Stimulated activated CD4-positive, alpha-beta T cell treated with anti-CD3 and anti-CD28 coated beads, Interleukin-15, amount 100 ng/mL, for 1 hour (primary cell): ENCODE data around the gene LYST.

Source experiments
- DNase-seq, 2 donors: peaks; one replicate each; pipeline ENCODE4 v3.0.0-alpha.2; 2020; ENCODE audit warnings: low read depth in 1 of 2, low spot score in 1 of 2

The LYST gene

DNA sequence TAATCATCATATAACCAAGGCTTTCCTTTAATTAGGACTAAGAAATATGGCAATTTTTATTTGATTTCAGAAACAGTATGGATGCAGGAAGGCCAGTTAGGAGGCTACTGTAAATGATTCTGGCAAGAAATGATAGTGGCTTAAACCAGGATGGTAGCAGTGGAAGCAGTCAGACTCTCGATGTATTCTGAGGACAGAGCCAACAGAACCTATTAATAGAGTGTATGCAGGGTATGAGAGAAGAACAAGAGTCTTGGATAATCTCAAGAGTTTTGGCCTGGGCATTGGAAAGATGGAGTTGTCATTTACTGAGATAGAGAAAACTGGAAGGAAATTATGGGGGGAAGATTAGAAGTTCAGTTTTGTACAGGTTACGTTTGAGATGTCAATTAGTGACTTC is 143.8 kb downstream of the LYST start:
- no peak for DNase-seq

DNA sequence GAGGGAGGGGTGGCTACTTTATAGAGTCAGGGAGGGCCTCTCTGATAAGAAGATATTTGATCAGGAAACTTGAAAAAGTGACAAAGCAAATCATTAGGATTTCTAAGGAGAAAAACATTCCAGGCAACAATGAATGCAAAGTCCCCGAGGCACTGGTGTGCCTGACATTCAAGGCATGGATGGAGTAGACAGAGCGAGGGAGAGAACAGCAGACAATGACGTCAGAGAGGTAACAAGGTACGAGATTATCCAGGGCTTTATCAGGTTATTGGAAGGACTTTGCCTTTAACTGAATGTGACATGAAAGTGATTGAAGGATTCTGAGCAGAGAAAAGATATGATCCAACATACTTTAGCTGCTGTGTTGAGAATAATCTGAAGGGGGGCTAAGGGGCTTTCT is 144.7 kb downstream of the LYST start:
- no peak for DNase-seq

DNA sequence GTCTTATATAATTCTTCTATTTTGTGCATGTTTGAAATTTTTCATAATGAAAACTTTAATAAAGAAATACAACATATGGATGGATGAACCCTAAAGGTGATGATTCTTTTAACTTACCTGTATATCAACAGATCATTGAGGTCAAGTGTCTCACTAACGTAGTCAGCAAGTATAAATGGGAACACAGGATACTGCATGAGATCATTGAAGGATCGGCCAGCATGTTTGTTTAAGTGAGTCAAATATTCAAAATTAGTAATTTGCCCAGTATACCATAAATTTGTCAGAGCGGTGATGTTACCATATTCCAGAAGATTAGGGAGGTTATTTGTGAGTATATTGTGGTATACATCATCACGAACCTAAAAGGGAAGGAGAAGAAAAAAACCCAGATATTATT is 146.2 kb downstream of the LYST start:
- no peak for DNase-seq

DNA sequence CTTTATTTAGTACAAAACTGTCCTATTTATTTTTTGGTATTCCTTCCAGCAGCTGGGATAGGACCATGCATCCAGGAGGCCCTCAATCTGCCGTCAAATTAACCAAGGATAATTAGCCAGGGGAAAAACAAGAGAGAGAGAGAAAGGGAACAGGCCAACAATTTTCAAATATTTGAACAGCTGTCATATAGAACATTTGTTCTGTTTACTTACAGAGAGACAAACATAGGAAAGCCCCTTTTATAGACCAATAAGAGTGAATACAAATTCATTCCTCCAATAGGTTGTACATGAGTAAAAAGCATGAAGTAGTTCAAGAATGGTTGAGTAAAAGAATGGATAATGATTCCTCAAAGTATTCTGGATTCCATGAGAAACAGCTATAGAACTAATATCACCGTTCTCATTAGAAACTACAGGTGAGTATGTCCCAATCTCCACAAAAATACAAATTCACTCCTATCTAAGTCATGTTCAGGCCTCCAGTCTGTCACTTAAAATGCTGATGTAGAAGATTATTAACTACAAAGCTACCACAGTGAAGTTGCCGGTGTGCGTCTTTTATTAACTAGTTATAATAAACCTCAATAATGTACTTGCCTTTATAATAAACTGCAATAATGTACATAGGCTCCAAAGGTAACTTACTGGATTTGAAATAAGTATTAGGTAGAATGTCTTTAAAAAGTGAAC is 152.4 kb downstream of the LYST start:
- DNase-seq, result no peak

DNA sequence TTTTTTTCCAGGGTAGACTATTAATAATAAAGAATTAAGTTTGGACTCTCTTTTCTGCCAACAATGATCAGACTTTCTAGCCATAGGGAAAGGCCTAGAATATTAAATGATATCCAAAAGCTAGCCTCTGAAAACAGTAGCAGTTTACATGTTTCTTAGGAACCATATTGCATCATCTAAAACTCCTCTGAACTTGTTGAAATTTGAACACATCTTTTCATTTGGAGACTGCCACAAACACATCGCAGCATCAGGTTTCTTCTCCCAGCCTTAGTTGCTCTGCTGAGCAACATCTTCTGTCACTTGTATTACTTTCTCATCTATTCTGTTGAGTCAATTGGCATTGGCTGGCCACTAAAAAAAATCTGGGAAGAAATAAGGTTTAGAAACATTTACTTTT is 153.9 kb downstream of the LYST start:
- DNase-seq, result no peak

DNA sequence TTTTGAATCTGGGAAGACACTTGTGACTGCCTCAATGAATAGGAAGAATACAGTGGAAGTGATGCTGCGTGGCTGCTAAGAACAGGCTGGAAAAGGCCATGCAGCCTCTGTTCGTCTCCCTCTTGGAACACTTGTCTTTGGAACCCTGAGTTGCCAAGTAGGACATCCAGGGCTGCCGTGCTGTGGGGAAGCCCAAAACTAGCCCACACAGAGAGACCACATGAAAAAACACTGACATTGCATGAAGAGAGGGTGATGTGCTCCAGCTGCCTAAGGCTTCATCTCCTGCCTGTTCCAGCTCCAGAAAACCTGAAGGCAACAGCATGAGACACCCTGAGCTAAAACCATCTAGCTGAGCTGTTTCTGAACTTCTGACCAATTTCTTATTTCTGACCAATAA is 156.0 kb downstream of the LYST start:
- no peak for DNase-seq

DNA sequence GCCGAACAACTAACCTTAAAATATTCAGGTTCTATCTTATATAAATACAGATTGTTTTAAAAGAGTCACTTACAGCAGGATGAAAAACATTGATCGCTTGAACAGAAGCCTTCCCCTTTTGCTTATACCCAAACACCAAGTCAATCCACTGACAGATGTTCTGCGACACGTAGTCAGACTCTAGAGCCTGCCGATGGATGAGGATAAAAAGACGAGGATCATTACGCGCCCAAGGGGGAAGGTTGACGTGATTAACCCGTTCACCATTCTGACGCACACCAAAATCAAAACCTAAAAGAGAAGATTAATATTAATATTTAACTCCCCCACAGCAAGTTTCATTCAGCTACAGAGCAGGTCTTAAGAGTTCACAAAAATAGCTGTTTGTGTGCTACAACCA is 157.7 kb downstream of the LYST start:
- DNase-seq, result no peak

DNA sequence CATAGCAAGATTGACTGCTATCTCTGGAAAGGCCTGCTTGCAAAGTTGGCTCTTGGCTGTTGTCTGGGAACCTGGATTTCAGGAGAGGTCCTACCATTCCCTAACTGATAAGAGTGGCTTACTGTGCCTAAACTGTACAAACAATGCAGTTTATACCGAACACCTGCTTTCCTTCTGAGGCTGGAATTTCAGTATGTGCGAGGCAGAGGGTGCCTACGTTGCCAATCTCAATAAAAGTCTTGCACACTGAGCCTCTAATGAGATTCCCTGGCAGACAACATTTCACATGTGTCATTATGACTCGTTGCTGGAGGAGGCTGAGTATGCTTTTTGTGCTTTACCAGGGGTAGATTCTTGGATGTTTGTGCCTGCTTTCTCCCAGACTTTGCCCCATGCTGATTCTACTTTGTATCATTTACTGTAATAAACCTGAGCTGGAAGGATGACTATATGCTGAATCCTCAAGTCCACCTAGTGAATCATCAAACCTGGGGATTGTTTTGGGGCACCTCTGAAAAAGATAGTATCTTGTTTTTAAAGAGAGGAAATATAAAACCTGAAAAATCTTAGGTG is 158.2 kb downstream of the LYST start:
- no peak for DNase-seq

DNA sequence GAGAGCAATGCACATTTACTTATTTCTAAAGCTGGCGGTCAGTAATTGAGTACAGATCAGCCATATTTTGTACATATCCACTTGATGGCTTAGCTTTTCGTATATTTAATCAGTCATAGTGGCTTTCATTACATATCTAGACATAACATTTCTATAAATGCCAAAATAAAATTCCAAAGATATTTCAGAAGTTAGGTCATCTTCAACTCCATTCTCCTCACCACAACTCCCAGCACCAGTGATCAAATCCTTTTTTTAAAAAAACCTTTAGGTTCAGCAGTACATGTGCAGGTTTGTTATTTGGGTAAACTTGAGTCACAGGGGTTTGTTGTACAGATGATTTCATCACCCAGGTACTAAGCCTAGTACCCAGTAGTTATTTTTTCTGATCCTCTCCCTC is 163.2 kb downstream of the LYST start:
- no peak for DNase-seq

DNA sequence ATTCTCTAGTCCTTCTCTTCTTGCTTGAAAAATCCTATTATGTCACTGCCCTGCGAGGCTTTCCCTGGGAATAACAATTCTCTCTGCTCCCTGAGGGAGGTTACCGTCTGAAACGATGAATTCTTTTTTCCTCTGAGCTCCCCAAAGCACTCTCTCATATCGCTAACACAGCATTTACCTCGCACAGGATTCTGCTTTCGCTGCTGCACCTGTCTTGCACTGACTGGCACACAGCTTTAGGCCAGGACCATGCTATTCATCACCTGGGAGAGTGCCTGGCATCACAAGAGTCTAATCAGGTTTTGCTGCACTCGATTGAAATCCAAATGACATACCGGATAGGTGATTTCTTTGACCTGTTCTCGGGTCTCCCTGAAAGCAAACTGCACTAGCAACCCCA is 164.3 kb downstream of the LYST start:
- no peak for DNase-seq

DNA sequence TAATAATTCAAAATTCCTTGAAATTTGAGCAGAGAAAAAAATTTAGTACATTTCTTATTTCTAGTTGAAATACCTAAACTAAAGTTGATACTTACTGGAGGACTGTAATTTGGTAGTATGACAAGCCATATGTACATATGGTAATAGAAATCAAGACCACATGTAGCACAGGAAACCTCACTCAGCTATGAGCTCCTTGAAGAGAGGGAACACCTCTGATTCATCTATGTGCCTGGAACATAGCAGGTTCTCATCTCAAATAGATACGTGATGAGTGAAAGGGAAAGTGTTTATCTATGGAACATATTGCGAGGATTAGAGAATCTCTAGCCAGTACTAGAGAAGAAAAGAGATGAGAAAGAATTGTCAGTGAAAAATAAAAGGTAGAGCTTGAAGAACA is 169.2 kb downstream of the LYST start:
- DNase-seq, result no peak

DNA sequence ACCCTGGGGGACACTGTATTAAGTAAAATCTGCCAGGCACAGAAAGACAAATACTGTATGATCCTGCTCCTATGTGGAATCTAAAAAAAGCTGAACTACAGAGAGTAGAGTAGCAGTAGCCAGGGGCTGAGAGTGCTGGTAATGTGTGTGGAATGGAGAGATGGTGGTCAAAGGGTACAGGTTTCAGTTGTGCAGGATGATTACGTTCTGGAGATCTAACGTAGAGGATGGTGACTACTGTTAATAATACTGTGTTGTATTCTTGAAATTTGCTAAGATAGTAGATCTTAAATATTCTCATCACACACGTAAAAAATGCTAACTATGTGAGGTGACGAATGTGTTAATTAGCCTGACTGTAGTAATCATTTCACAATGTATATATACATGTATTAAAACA is 177.3 kb downstream of the LYST start:
- no peak for DNase-seq

DNA sequence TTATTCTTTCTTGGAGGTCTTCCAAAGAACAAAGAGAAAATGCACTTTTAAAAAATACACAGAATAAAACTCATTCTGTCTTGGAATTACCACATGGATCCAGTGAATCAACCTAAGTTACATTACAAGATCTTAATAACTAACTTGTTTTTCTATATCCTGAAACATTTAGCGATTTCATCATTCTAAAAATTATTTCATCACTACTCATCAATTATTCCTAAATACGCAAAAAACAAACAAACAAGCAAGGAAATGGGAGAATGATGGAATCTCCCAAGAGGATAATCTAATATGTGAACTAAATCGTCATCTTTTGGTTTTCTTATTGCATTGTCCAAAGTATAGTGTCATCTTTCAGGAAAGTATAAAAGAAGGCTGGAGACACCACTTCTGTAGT is 178.6 kb downstream of the LYST start:
- no peak for DNase-seq

DNA sequence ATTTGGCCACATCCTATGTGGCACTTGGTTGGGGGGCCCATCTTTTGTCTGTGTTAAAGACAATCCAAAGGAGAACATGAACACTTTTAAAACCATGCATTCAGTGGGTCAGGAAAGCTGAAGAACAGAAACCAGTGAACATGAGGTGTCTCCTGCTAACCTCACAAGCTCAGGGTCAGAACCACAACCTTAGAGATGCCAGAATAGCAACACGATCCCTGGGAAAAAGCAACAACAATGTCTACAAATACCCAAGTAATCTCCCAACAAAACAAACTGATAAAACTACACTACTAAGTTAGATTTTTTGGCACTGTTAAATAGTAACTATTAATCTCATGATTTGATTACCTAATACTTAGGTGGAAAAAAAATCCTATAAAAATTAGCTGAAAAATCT is 183.1 kb downstream of the LYST start:
- DNase-seq, result no peak

DNA sequence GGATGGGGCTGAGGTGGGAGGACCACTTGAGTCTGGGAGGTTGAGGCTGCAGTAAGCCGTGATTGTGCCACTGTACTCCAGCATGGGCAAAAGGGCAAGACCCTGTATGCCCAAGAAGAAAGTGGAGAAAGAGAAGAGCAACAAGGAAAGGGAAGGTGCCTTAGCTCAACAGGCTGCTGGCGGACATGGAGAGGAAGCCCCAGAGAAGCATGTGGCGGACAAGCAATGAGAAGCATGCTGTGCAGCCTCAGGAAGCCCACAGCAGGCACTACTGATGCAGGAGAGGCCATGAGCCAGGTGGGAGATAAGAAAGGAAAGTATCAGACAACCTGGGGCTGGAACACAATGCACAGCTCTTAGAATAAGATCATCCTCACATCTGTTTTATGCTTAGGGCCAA is 184.5 kb downstream of the LYST start:
- no peak for DNase-seq

DNA sequence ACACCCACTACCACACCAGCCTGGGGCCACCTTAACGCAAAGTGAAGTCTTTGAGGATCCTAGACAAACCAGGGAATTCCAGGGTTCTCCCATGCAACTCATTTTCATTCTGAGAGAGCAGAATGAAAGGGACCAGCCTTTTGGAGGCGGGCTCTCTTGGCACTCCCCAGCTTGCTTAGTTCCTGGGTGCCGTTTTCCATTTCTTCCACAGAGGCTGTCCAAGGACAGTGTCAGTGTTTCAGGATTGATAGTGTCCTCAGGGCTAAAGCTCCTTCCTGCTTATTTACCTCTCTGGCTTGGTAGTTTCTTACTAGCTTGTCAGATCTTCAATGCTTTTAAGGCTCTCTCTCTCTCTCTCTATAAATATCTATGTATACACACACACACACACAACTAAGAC is 187.1 kb downstream of the LYST start:
- DNase-seq, result no peak

DNA sequence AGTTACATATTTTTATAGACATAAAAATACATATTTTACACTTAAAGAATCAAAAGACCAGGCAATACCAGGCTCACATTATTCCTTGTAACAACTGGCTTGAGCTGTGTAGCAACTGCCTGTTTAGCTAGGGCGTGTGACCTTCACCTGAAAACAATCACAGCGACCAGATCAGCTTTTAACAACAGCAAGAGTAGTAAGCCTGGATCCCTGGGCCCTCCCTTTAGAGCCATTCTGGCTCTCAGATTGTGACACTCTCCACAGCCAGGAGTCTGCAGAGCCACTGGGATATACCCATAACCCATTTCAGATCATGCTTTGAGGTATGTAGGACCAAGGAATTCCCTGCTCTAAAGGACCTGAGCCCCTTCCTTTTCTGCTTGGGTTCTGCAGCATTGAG is 187.7 kb downstream of the LYST start:
- no peak for DNase-seq

DNA sequence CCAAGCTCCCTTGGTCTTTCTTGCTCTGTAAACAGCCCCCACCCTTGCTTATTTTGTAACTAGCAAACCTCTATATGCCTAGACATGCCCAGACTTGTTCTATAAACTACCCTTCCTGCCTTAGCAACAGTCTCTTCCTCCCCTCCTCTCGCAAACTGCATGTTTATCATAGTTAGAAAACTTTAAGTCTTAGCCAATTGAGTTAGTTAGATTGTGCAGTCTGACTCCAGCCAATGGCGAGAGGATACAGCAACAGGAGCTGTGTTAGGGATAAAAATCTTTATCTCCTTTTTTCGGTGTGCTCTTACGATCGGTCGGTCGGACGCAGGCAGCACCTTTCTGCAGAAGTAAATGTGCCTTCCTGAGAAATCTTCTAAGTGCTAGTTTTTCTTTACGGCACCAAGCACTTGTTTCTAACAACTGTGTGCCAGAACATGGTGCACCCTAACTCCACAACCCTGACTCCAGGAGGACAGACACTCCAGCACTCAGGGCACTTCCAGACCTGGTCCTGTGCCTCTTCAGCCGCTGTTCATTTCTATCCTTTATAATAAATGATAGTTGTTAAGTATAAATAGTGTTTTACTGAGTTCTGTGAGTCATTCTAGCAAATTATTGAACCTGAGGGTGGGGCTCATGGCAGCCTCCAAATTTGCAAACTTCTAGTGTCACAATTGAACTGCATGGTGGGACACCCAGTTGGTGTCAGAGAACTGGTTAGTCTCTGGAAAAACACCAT is 191.4 kb downstream of the LYST start:
- no peak for DNase-seq

DNA sequence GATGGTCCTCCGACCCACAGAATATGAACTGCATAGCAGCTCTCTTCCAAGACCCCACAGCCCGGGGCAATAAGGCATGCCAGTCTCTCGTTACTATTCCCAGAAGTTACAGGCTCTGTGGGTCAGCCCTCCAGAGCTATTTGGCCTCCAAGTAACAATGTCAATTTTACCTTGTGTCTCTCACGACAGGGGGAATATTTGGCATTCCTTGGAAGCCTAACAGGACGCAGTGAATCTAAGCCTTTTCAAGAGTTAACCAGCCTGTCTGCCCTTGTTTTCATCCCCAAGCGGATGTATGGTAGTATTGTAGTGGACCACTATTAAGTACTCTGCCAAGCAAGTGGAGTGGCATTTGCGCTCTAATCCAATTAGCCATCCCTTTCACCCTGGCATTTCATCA is 192.7 kb downstream of the LYST start:
- no peak for DNase-seq

DNA sequence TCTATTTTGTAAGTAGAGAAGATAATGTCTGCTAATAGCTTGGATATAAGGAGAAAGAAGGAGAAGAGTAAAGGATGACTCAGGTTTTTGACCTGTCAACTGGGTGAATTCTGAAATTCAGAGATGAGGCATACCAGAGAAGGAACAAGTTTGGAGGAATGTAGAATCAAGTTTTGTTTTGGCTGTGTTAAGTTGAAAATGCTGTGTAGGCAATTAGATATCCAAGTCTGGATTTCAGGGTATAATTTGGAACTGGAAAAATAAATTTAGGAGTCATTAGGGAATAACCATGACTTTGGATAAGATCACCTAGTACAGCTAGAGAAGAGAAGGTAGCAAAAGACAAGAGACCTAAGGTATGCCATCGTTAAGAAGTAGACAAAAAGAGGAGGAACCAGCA is 194.7 kb downstream of the LYST start:
- no peak for DNase-seq

DNA sequence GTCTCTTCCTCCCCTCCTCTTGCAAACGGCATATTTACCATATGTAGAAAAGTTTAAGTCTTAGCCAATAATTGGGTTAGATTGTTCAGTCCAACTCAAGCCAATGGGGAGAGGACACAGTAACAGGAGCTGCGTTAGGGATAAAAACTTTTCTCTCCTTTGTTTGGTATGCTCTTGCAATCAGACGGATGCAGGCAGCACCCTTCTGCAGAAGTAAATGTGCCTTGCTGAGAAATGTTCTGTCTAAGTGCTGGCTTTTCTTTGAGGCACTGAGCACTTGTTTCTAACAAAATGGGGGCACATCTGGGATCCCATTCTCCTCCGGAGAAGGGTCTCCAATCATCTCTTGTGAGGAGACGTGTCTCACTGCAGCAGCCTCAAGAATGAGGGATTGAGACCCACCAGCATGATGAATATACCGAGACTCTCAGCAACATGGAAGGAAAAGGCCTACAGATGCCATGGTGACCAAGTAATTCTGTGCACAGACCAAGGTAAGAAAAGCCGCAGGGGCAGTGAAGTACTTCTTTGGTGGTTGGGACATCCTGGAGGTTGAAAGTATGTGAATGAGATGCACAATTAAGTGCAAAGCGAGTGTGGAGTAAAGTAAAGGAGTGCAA is 196.4 kb downstream of the LYST start:
- no peak for DNase-seq

DNA sequence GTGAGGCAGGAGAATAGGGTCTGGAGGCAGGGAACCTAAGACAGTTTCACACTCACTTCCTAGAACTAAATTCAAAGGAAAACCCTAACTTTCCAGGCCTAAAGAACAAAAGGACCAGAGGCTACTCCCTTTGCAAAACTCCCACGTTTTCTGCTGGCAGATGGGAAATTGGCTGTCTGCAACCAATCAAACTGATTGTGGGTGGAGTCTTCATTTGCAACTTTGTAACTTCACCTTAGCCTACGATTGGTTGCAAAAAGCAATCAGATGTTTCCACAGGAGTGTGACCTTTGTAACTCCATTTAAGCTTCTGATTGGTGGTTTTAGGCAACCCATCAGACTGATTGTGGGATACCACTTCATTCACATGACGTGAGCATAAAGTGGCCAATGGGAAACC is 197.4 kb downstream of the LYST start:
- no peak for DNase-seq
